Inflammatory macrophage treated with lipopolysaccharide for 1 hour (primary cell): Measurements from ENCODE around the gene TMEM240.
"Not testable (repeated sequence)": the region's sequence is repeated elsewhere in the genome, so short reads cannot be mapped to it uniquely, and the experiment has no call there.

ENCODE experiments used
- DNase-seq, 2 donors: peaks; one replicate each; pipeline ENCODE4 v3.0.0-alpha.2; 2020 to 2022

Gene TMEM240

GRCh38 chr1:1539310-1540089, 924 bp downstream of the TMEM240 start:
- DNase-seq, result no peak

GRCh38 chr1:1538989-1539309, 1.5 kb downstream of the TMEM240 start:
- no peak for DNase-seq

- no peak for DNase-seq
Measured at GRCh38 chr1:1538334-1538733, 2.1 kb downstream of the TMEM240 start.

GRCh38 chr1:1537626-1538250, 2.7 kb downstream of the TMEM240 start:
- DNase-seq, result no peak

GRCh38 chr1:1536938-1537546, 3.4 kb downstream of the TMEM240 start:
- DNase-seq, result no peak

- no peak for DNase-seq
Measured at GRCh38 chr1:1536019-1536937, 4.1 kb downstream of the TMEM240 start.

GRCh38 chr1:1535201-1536018, 5.0 kb downstream of the TMEM240 start:
- no peak for DNase-seq

GRCh38 chr1:1534401-1535154, 5.8 kb downstream of the TMEM240 start:
- DNase-seq, result no peak

- DNase-seq, result not testable (repeated sequence)
Measured at GRCh38 chr1:1533894-1534291, 6.5 kb downstream of the TMEM240 start.

- DNase-seq, result not testable (repeated sequence)
Measured at GRCh38 chr1:1533176-1533893, 7.1 kb downstream of the TMEM240 start.

GRCh38 chr1:1531947-1532346, 8.5 kb downstream of the TMEM240 start:
- no peak for DNase-seq

- DNase-seq, result no peak
Measured at GRCh38 chr1:1529936-1530335, 10.5 kb downstream of the TMEM240 start.

GRCh38 chr1:1529321-1529720, 11.1 kb downstream of the TMEM240 start:
- no peak for DNase-seq

- DNase-seq, result no peak
Measured at GRCh38 chr1:1528301-1529267, 11.8 kb downstream of the TMEM240 start.

- no peak for DNase-seq
Measured at GRCh38 chr1:1527092-1527816, 13.2 kb downstream of the TMEM240 start.

- not testable (repeated sequence) for DNase-seq
Measured at GRCh38 chr1:1526476-1526875, 13.9 kb downstream of the TMEM240 start.

- not testable (repeated sequence) for DNase-seq
Measured at GRCh38 chr1:1524750-1525383, 15.6 kb downstream of the TMEM240 start.

GRCh38 chr1:1523651-1524050, 16.8 kb downstream of the TMEM240 start:
- not testable (repeated sequence) for DNase-seq
